Activated T-cell treated with anti-CD3 and anti-CD28 coated beads, Interleukin-2, amount 50 U/mL, for 24 hours (primary cell): ENCODE results near the gene COG5.
"Not testable (repeated sequence)": the region's sequence is repeated elsewhere in the genome, so short reads cannot be mapped to it uniquely, and the experiment has no call there.

Source experiments
- DNase-seq: peaks from one replicate; pipeline ENCODE4 v3.0.0-alpha.2; 2020
- H3K27ac Mint-ChIP-seq: 2 replicates; pipeline ENCODE4 v1.8.0; 2020; ENCODE audit warnings: mild to moderate bottlenecking, mixed read lengths
- H3K27me3 Mint-ChIP-seq: 2 replicates; pipeline ENCODE4 v1.8.0; 2020; ENCODE audit warnings: mixed read lengths
- H3K36me3 Mint-ChIP-seq: 2 replicates; pipeline ENCODE4 v1.8.0; 2020; ENCODE audit warnings: low read depth, mixed read lengths
- H3K4me1 Mint-ChIP-seq: 2 replicates; pipeline ENCODE4 v1.8.0; 2020; ENCODE audit warnings: low read depth, mixed read lengths
- H3K4me3 Mint-ChIP-seq: 2 replicates; pipeline ENCODE4 v1.8.0; 2020; ENCODE audit warnings: mild to moderate bottlenecking, moderate library complexity, mixed read lengths
- H3K9me3 Mint-ChIP-seq: 2 replicates; pipeline ENCODE4 v1.8.0; 2020; ENCODE audit warnings: mixed read lengths

Gene COG5

DNA sequence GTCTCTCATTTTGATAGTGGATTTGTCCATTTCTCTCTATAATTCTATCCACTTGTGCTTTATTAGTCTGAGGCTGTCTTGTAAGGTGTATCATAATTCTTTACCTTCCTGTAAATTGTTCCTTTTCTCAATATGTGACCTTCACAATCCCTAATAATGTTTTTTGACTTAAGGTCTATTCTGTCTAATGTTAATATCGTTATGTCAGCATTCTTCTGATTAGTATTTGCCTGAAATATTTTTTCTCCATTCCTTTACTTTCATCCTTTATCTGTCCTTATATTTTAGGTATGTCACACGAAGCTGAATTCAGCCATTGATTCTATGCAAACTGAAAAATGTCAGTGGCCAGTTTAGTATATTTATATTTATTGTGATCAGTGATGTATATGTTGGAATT, 295.1 kb downstream of the COG5 start:
- DNase-seq: no peak
- Mint-ChIP-seq H3K9me3 (no peaks in the 10 kb centered on the region), H3K27me3 (no peaks in the 10 kb centered on the region), H3K4me1 (no peaks in the 10 kb centered on the region), H3K27ac (no peak overlapping the region), H3K36me3 (peaks cover 28% of the 10 kb centered on the region), H3K4me3 (no peak overlapping the region)

DNA sequence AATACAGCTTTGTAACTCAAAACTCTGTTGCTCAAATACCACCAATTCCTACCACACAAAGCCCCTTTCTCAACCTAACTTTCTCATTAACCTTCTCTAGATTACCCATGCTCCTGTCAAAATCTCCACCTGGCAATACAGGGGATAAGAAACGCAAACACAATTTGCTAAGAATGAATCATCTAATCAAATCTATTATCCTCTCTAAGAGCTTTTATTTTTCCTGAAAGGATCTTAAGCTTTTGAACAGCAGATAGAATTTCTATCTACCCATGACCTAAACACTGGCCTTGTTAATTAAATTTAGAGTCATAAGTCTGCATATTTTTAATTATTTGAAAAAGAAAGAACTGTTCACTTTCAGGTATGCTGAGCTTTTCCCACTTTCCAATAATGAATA, 296.6 kb downstream of the COG5 start:
- no peak for DNase-seq
- Mint-ChIP-seq H3K9me3 (no peaks in the 10 kb centered on the region), H3K4me3 (no peak overlapping the region), H3K27me3 (no peaks in the 10 kb centered on the region), H3K27ac (no peak overlapping the region), H3K4me1 (no peaks in the 10 kb centered on the region), H3K36me3 (peaks cover 21% of the 10 kb centered on the region)

DNA sequence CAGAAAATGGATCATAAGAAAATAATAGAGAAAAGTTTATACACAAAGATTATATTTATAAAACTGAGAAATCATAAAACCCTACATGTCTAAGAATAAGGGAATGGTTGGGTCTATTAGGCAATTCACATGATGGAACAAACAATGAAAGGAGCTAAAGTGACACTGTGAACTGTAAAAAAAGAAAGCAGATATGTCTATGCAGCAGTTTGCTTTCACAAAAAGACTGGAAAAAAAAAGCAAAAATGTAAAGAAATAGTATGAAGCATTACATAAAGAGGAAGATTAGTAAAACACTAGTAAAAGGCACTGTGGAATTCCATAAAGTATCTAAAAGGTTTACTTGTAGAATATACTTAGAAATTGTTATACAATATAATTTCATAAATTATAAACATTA, 299.0 kb downstream of the COG5 start:
- peaks cover 13% of the 10 kb centered on the region for H3K36me3 Mint-ChIP-seq
- DNase-seq: no peak
- H3K4me1 Mint-ChIP-seq: no peaks in the 10 kb centered on the region
- no peaks in the 10 kb centered on the region for H3K27me3 Mint-ChIP-seq
- H3K9me3 Mint-ChIP-seq: no peaks in the 10 kb centered on the region
- H3K4me3 Mint-ChIP-seq: no peak overlapping the region
- no peak overlapping the region for H3K27ac Mint-ChIP-seq

DNA sequence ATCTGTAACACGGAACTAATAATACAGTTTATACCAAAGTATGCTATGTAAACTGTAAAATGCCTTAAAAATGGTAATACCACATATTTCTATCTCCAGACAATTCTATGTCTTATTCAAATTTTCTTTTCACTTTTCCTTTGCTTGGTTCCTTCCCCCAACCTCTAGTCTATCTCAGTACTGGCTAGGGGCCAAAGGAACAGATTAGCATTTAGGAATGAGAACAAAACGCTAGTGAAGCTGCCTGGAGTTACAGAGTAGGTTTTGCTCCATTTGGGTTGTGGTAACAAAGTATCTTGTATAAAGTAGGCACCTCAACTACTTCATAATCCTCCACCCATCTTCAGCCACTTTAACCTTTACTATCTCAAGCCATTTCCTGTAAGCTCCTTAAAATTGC, 300.9 kb downstream of the COG5 start:
- Mint-ChIP-seq H3K27ac (no peak overlapping the region), H3K36me3 (peaks cover 8% of the 10 kb centered on the region), H3K4me1 (no peaks in the 10 kb centered on the region), H3K9me3 (no peaks in the 10 kb centered on the region), H3K4me3 (no peak overlapping the region), H3K27me3 (no peaks in the 10 kb centered on the region)
- DNase-seq: no peak

DNA sequence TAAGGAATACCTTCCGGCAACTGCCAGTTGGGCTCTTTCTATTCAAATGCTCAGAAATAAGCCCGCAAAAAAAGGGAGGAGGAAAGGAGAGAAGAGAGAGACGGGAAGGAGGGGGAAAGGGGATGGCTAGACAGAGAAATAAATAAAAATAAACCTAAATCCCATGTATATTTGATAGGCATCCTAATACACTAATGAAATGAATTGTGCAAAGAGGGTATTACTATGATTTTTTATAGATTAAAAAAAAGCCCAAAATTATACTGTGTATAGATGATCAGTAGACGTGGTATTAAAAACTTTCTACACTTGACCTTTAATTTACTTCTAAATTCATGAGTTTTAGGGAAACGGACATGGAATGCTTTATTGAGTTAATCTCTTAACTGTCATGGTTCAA, 305.0 kb downstream of the COG5 start:
- H3K36me3 Mint-ChIP-seq: peaks cover 9% of the 10 kb centered on the region
- no peak overlapping the region for H3K27ac Mint-ChIP-seq
- no peak overlapping the region for H3K4me3 Mint-ChIP-seq
- H3K27me3 Mint-ChIP-seq: no peaks in the 10 kb centered on the region
- no peak for DNase-seq
- H3K9me3 Mint-ChIP-seq: no peaks in the 10 kb centered on the region
- H3K4me1 Mint-ChIP-seq: no peaks in the 10 kb centered on the region

DNA sequence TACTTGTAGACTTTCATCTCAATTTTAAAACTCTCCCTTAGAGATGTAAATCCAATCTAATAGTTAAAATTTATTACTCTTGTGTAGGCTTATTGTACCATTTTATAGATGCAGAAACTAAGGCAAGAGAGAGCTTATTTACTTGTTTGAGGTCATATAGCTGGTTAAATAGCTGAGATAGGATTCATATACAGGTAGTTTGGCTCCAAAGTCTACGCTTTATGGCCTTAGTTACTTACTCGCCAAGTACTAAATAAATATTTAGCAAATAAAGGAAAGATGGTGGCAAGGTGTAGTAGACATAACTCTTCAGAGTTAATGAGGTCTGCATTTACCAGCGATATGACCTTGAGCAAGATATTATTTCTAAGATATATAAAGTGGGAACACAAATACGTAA, 308.1 kb downstream of the COG5 start:
- Mint-ChIP-seq H3K27me3 (no peaks in the 10 kb centered on the region), H3K4me3 (no peak overlapping the region), H3K36me3 (peaks cover 9% of the 10 kb centered on the region), H3K4me1 (peaks cover 10% of the 10 kb centered on the region), H3K9me3 (no peaks in the 10 kb centered on the region), H3K27ac (no peak overlapping the region)
- no peak for DNase-seq

DNA sequence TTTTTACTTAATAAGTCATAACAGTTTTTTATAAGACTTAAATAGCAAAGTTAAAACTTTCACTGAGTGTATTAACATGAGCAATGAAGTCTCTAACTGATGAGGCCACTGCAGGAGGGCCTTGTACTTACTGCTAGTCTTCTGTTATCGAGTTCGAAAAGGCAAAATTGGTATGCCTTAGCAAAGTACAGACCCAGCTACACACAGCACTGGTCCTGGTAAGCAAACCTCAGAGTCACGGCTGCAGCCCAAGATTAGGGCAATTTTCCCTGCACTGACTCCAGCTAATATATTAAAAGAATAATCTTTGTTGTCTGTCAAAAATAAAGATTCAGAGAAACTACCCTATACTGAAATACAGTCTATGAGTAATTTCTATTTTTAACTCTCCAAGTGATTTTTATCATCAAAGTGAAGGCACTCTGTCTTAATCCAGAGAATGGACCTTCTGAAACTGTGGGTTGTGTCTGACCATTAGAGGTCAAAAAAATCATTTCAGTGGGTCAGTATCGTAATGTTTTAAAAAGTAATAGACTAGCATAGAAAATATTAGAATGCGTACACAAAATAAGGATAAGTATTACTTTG, 309.2 kb downstream of the COG5 start:
- DNase-seq: no peak
- Mint-ChIP-seq H3K9me3 (no peaks in the 10 kb centered on the region), H3K36me3 (peaks cover 13% of the 10 kb centered on the region), H3K27ac (no peak overlapping the region), H3K27me3 (no peaks in the 10 kb centered on the region), H3K4me1 (peaks cover 10% of the 10 kb centered on the region), H3K4me3 (no peak overlapping the region)

DNA sequence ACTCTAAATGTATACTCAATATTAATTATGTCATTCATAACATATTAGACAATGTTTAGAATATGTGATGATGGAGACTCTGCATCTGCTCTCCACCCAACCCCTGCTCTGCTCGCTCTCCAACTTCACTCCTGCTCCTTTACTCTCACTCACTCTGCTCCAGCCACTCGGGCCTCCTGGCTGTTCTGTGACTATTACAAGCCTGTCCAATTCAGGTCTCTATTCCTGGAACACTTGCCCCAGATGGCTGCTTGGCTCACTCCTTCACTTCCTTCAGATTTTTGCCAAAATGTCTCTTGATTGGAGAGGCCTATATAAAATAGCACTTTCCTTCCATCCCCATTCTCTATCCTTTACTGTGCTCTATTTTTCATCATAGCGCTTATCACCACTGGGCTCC, 310.1 kb downstream of the COG5 start:
- Mint-ChIP-seq H3K27ac (no peak overlapping the region), H3K9me3 (no peaks in the 10 kb centered on the region), H3K4me3 (no peak overlapping the region), H3K4me1 (peaks cover 10% of the 10 kb centered on the region), H3K36me3 (peaks cover 19% of the 10 kb centered on the region), H3K27me3 (no peaks in the 10 kb centered on the region)
- no peak for DNase-seq

DNA sequence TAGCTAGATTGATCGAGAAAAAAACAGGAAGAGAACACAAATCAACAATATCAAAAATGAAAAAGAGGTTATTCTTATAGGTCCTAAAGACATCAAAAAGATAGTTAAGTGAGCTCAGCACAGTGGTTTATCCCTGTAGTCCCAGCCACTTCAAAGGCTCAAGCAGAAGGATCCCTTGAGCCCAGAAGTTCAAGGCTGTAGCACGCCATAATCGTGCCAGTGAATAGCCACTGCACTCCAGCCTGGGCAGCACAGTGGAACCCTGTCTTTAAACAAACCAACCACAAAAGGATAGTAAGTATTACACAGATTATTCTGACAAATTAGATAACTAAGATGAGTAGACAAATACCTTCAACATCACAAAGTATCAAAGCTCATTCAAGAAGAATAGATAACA, 311.8 kb downstream of the COG5 start:
- H3K27me3 Mint-ChIP-seq: no peaks in the 10 kb centered on the region

DNA sequence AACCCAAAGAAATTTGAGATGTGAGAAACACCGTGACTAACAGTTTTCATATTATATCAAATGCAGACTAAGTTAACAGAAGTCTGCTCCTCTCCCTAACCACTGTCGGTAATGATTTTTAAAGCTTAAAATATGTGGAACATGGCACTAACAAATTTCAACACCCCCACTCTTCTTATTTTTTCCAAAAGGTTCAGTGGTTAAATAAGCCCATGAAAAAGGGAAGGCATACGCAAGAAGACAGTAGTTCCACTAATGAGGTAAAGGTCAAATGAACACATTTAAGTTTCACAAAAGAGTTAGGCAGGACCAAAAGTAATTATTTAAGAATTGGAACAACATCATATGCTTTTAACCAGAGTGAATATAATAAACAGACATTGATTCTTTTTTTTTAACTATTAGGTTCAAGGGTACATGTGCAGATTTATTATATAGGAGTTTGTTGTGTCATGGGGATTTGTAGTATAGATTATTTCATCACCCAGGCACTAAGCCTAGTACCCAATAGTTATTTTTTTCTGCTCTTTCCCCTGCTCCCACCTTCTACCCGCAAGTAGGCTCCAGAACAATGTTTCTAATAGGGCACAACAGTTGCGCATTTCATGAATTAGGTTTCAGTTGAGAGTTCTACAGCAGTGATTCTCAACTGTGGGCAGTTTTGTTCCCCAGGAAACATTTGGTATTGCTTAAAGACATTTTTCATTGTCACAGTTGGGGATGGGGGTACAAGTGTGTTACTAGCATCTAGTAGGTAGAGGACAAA, 315.0 kb downstream of the COG5 start:
- Mint-ChIP-seq H3K4me3 (no peak overlapping the region), H3K36me3 (peaks cover 60% of the 10 kb centered on the region), H3K4me1 (peaks cover 10% of the 10 kb centered on the region), H3K27me3 (no peaks in the 10 kb centered on the region), H3K9me3 (no peaks in the 10 kb centered on the region), H3K27ac (no peak overlapping the region)
- DNase-seq: no peak

More for the DNA sequence above, 311.8 kb downstream of the COG5 start:
- Mint-ChIP-seq H3K4me3 (no peak overlapping the region), H3K36me3 (peaks cover 30% of the 10 kb centered on the region), H3K9me3 (no peaks in the 10 kb centered on the region), H3K27ac (peak overlapping the region; percentile 13), H3K4me1 (peaks cover 10% of the 10 kb centered on the region)
- no peak for DNase-seq

DNA sequence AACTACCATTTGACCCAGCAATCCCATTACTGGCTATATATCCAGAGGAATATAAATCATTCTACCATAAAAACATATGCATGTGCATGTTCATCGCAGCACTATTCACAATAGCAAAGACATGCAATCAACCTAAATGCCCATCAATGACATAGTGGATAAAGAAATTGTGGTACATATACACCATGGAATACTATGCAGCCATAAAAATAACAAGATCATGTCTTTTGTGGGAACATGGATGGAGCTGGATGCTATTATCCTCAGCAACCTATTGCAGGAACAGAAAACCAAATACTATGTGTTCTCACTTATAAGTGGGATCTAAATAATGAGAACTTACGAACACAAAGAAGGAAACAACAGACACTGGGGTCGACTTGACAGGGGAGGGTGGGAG, 316.9 kb downstream of the COG5 start:
- H3K9me3 Mint-ChIP-seq, H3K4me1 Mint-ChIP-seq, H3K27ac Mint-ChIP-seq, H3K27me3 Mint-ChIP-seq, DNase-seq, H3K4me3 Mint-ChIP-seq: not testable (repeated sequence)
- peaks cover 72% of the 10 kb centered on the region for H3K36me3 Mint-ChIP-seq

DNA sequence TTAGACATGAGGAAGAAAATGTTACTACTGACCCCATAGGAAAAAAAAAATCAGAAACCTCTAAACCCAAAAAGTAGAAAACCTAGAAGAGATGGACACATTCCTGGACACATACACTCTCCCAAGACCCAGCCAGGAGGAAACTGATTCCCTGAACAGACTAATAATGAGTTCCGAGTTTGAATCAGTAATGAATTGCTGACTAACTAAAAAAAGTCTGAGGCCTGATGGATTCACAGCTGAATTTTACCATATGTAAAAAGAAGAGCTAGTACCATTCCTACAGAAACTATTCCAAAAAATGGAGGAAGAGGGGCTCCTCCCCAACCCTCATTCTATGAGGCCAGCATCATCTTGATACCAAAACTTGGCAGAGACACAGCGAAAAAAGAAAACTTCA, 319.1 kb downstream of the COG5 start:
- no peak for DNase-seq
- Mint-ChIP-seq H3K4me3 (no peak overlapping the region), H3K27me3 (no peaks in the 10 kb centered on the region), H3K4me1 (no peaks in the 10 kb centered on the region), H3K36me3 (peaks cover 70% of the 10 kb centered on the region), H3K9me3 (no peaks in the 10 kb centered on the region), H3K27ac (no peak overlapping the region)

DNA sequence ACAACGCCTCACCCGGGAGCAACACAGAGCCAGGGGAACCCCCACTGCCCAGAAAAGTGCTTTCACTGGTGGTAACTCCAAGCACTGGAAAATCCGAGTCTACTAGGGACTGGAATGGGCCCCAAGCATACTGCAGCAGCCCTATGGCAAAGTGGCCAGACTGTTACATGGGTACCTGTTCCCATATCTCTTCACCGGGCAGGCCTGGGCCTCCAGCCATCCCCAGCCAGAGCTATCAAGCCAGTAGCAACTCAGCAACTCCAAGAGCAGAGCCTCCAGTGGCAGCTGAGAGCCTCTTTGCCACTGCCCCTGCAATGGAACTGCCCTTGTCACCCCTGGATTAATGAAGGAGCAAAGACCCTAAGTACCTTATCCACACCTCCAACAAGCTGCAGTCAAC, 321.5 kb downstream of the COG5 start:
- Mint-ChIP-seq H3K36me3 (peaks cover 70% of the 10 kb centered on the region), H3K27ac (no peak overlapping the region), H3K27me3 (no peaks in the 10 kb centered on the region), H3K4me3 (no peak overlapping the region), H3K9me3 (no peaks in the 10 kb centered on the region), H3K4me1 (no peaks in the 10 kb centered on the region)
- no peak for DNase-seq

DNA sequence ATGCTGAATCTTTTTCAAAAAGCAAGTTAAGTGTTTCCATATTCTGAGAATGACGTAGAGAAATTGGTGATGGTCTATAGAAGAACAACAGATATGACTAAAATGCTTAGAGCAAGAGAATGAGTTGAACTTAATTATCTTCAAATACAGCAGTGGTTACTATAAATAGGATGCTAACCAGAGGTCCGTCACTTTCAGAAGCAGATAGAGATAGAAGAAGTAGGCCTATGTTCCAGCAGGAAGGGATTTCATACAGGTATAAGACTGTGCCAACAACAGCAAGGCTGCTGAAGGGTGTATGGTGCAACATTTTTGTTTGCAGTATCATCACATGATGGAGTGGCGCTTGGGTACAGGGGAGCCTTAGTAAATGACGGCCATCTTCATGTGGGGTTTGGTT, 326.3 kb downstream of the COG5 start:
- no peaks in the 10 kb centered on the region for H3K27me3 Mint-ChIP-seq
- H3K4me1 Mint-ChIP-seq: no peaks in the 10 kb centered on the region
- no peak overlapping the region for H3K4me3 Mint-ChIP-seq
- no peak overlapping the region for H3K27ac Mint-ChIP-seq
- H3K36me3 Mint-ChIP-seq: peaks cover 58% of the 10 kb centered on the region
- no peak for DNase-seq
- no peaks in the 10 kb centered on the region for H3K9me3 Mint-ChIP-seq

DNA sequence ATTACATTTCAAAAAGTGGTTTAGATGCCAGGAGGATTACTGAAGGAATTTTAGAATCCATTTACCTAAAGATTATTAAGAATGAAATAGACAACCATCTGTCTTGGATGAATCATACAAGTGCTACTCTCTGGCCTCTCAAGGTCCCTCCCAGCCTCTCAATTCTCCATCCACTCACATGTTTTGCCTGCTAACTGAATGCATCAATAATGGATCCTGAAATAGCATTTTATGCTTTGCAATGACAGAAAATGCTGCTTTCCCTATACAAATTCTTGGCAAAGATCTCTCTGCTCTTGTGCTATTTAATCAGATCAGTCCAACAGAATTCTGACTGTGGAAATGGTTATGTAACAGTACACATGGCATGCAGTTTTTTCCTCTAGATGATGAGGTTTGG, 326.9 kb downstream of the COG5 start:
- Mint-ChIP-seq H3K27me3 (no peaks in the 10 kb centered on the region), H3K9me3 (no peaks in the 10 kb centered on the region), H3K36me3 (peaks cover 55% of the 10 kb centered on the region), H3K4me1 (no peaks in the 10 kb centered on the region), H3K27ac (no peak overlapping the region), H3K4me3 (no peak overlapping the region)
- no peak for DNase-seq
